NCI-H345 treated with DMSO at 0.1 percent for 48 hours (cell line): ENCODE results near the gene ENDOV.

Experiments used
- DNase-seq: peaks from one replicate; lab custom pipeline; 2025; ENCODE audit not compliant: unreplicated experiment; lab: John Stamatoyannopoulos, UW

The ENDOV gene

DNA sequence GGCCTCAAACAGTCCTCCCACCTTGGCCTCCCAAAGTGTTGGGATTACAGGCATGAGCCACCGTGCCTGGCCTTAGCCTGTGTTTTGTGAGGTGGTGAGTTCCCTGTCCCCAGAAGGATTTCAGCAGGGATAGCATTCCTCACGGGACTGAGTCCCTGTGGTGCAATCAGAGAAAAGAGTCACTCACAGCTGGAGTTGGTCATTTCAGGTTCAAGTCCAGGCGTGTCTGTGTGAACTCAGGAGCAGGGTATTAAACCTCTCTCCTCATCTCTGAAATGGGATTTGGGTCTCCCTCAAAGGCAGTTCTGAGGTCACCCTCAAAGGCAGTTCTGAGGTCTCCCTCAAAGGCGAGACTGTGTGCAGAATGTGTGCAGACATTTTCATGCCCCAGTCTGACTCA lies 32.8 kb downstream of the ENDOV start:
- no peak for DNase-seq

DNA sequence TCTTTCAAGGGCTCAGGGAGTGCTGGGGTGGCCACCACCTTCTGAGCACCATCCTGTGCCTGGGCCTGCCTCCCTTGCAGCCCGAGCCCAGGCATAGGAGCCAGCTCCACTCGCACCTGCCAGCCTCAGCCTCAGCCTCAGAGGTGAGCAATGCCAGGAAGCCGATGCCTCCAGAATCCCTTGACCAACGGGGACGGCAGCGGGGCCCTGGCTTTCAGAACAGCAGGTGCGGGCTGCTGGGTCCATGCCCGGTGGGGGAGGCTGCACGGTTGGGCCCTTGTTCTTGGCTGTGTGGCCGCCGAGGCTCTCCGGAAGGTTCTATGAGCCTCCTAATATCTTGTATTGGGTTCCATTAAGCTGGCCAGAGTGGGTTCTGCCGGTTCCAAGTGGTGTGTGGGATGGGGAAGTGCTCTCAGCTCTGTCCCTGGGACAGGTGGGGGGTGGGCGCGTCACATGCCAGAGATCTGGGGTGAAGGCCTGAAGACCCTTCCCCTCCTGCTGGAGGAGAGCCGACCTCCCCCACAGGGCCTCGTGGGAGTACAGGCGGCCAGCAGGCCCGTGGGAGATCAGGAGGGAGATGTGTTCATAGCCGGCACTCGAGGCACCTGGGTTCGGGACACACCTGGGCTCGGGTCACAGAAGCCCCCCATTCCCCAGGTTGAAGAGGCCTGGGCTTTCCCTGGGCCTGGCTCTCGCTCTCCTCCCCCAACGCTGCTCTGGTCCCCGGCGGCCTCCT lies 34.4 kb downstream of the ENDOV start:
- DNase-seq, result no peak

DNA sequence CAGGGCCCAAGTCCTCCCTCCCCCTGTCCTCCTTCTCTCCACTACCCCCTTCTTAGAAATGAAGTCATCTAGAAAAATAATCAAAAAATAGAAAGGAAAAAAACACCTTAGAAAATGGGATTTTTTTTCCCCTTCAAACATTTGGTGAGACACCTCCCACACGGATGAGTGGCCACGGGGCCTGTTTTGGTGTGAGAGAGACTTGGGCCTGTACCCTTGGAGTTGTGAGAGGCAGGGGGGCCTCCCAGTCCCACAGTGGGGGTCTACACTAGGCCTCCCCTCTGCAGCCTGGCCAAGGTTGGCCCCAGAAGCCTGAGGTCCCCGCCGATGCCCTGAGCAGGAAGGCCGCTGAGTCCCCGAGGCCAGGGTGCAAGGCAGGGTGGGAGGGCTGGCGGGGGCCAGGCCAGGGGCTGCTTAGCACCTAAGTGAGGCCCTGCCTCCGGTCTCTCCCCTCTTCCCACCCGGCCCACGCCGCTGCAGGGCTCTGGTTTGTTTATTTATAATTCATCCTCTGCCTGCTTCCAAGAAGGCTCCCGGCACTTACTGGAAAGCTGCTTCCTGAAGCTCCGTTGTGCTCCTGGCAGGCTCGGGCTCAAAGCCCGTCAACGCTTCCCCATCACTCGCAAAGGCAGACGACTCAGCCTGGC lies 35.1 kb downstream of the ENDOV start:
- DNase-seq, result no peak

DNA sequence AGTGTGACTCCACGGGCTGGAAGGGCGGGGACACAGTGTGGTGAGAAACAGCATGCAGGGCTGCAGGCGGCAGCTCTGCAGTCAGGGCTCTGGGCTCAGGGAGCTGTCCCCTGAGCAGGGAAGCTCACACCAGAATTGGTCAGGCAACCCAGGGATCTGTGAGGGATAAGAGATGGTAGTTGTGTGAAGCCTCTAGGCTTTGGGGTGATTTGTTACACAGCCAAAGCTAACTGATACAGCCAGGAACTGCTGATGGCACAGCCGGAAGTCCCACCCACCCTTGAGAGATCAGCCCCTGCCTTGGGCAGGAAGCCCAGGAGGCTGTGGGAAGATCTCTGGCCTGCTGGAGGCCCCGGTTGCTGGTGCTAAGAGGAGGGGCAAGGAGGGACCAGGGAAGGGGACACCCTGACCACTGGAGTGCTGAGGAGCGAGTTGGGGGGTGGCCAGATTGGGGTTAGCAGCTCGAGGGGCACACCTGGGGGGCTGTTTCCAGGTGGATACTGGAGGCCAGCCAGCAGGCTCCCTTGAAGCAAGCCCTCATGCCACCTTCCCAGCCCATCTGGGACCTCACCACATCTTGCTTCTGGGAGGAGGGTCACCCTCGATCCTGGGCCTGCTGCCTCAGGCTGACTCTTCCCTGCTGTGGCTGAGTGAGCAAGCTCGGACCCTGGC lies 36.3 kb downstream of the ENDOV start:
- no peak for DNase-seq

DNA sequence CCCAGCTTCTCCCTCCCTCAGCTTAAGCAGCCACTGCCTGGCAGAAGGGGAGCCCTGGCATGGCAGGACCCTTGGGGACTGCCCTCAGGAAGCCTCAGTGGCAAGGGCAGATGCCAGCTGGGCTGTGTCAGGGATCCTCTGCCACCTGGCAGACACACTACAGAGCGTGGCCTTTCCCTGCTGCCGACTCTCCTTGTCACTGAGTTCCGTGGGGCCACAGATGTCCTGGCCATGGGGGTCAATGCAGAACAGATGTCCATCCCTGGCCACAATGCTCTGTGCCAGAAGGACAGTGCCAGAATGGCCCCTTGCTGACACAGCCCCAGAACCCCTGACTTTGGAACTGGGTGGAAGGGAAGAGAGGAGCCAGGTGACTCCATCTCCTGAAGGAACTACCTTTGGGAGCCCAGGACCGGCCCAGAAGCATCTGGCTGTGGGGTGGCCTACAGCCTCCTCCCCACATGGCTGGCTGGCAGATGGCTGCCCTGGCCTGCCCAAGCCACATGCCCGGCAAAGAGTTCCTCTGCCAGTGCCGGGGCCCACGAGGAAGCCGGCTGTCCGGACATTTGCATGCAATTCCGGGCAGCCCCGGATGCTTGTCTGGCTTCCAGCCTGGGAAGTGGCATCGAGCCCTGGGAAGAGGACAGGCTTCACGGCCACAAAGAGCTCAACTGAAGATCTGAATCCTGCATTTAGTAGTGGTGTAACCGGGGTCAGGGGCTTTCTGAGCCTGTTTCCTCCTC lies 37.4 kb downstream of the ENDOV start:
- no peak for DNase-seq

DNA sequence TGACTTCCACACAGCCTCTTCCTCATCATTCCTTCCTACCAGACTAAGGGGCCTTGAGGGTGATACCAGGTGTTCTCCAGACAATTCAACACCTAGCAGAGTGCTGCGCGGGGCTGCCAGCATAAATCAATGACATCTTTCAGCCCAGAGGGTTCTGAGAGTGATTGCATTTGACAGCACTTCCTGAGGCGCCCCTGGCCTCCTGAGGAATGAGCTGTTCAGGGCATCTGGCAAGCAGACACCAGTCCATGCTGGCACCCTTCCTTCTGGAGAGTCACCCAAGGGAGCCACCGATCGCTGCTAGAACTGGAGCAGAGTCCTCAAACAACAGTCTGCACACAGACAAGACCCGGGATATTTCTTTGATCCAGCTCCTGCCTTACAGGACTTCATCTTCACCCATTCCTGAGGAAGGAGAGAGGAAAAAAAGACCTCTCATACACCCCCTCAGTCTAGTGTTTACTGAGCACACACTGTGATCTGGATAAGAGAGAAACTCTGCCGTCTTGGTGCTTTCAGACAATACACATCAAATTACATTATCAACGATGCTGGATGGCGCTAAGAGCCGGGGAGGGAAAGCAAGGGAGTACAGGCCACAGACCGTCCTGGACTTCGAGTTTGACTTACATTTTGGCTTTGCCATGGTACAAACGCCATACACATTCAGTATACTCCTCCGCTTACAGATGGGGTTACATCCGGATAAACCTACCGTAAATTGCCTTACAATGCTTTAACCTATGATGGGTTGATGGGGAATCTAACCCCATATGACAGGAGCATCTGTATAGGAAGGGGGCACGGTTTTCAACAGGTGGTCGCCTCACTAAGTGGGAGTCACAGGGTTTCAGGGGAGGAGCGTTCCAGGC lies 38.4 kb downstream of the ENDOV start:
- DNase-seq, result no peak

DNA sequence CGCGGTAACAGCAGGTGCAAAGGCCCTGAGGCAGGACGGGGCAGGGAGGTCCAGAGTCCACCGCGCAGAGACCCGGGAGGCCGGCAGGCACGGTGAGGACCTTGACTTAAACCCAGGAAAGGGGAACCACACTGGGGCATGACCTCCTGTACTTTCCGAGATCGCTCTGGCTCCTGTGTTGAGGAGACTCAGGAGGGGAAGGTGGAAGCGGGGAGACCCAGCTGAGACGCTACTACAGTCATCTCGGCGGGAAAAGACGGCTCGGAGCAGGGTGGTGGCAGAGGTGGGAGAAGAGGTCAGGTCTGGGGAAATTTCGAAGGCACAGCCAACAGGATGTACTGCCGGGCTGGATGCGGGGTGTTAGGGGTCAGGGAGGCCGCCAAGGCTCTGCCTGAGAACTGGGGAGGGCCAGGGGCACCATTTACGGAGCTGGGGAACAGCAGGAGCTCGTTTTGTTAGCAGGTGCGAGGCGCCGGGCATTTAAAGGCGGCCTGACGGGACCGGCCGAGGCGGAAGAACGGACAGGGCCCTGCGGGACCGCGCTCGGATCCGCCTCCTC lies 39.1 kb downstream of the ENDOV start:
- no peak for DNase-seq

DNA sequence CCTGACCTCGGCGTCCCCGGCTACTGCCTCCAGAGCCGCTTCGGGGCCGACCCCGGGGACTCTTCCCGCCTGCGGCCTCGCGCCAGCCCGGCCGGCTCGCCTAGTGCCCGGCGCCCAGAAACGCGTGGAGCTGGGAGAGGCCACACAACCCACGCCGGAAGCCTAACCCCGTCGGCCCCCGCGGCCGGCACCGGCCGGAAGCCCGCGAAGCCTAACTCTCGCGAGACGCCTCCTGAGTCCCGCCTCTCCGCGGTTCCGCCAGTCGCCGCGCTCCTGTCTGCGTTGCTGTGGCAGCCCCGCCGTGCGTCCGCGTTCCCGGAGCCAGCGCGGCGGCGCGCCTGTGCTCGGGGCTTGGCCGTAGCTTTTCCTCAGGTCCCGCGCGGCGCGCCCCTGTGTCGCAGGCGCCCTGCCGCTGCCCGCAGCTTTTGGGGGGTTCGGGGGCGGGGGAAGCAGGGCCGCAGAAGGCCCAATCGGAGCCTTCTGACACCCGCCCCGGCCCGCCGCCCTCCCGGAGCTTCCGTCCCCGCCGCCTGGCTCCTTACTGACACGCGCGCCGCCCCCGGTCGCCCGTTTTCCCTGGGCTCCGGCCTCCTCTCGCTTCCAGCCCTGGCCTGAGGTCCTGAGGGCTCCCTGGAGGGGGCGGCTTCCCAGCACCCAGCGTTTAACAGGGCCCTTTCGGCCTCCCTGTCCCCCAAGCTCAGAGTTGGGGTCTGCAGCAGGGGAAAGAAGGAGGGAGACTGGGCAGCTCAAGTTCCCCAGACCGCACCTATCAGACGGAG lies 39.8 kb downstream of the ENDOV start:
- DNase-seq, result peak; percentile 95

DNA sequence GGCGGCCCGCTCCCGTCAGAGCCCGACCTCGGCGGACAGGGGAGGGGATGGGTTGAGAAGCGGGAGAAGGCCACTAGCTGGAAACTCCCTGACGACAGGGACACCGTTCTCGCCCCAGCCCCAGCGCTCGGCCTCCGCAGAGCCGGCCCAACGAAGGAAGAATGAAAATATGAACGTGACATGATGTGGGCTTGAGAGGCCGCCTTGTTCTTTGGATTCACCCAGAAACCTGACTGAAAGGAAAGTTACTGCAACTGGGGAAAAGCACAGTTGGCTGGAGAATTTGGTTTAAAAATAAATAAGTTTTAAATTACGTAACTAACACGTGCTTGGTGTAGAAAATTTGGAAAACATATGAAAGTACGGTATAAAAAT lies 40.4 kb downstream of the ENDOV start:
- DNase-seq, result no peak

DNA sequence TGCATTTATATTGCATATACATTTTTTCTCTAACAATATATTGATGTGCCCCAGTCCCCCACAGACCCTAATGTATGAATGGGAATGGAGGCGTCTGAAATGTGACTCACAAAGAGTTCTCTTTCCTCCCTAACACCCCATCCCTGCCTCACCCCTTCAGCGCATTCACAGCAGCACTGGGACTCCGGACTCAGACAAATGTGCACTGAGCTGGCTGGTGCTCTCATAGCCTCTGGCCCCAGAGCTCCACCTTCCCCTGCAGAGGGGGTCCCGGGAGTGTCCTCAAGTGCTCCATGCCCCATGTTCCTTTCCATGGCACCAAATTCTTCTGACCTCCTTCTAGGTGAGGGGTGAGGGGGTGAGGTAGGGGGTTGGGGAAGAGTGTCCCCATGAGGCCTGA lies 40.8 kb downstream of the ENDOV start:
- no peak for DNase-seq

DNA sequence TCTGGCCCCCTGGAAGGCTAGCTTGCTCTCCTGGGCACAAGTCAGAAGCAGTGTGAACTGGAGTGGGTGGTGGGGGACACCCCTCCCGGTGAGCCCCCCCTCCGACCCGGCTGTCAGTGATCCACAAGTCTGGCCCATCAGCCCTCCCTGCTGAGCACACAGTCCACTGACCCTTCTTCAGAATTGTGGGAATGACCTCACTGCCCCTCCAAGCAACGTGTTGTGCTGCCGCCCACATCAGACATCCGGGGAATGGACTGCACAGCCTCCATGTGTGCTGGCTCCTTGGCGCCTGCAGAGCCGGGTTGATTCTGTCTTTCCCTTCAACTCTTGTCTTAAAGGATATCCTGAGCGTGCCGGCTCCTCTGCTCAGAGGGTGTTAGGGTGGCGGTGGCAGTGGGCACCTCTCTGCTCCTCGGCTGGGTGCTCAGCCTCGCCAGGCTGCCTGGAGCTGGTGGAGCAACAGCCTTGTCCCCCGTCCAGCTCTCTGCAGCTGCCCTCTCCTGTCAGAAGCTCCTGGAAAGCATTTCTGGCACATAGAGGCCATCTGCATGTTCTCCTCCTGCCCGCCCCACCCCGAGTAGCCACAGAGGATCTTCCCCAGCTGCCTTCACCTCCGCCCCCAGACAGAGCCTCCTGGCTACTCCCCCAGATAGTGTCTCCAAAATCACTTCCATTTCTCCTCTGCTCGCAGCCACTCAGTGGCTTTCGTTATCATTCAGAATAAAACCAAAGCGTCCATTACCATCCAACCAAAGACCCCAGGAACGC lies 41.7 kb downstream of the ENDOV start:
- DNase-seq, result no peak

DNA sequence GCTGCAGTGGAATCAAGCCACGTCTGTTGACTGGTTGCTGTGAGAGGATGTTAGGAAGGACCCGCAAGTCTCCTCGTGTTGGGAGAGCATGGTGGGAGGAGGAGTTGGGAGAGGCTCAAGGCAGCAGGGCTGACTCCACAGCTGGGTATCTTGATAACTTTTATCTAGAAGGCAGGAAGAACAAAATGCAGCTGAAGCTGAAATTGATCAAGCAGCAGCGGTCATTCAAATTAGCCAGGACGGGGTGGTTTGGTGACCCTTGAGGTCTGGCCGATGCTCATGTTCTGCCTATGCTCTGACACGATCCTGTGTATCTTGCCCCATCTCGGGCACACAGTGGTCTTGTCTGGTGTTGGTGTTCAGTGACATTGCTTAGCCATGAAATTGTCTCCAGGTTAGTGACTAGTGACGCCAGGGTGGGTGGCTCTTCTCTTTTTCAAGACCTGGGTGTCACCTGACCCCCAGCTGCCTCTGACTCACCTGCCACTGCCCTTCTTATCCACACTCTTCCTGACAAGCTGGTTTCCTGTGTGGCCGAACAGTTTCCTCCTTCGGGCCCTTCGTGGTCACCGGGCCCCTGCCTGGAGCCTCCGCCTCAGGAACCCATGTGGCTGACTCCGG lies 42.4 kb downstream of the ENDOV start:
- no peak for DNase-seq

DNA sequence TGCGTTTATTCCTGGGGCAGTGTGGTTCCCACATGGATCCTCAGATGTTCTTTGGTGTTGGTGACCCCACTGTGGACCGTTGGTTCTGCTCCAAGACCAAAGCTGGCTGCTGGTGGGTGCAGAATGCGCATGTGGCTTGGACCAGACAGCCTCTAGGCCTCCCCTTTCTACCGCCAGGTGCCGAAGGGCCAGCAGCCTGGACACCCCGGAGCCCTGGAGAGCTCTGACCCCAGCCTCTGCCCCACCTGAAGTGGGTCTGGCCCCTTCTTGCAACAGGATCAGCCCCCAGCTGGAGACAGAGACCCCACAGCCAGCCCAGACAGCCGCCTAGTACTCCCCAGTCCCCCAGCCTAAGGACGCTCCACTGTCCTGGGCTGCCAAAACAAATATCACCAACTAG lies 43.0 kb downstream of the ENDOV start:
- no peak for DNase-seq

DNA sequence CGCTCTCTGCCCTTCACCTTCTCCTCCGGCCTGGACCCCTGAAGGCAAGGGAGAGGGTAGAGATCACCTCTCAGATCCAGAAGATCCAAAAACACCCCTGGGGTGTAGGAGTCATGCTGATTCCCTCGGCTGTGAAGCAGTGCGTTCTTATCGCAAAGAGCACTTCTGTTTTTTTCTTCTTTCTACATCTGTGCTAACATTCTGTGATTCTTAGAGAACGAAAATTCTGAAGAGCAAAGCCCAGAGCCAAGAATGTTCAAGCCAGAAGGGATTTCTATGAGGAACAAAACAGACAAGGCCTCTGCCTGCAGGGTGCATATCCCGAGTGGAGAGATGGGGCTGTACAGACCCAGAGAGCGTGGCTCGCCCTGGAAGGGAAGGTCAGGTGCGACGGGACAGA lies 44.3 kb downstream of the ENDOV start:
- no peak for DNase-seq

DNA sequence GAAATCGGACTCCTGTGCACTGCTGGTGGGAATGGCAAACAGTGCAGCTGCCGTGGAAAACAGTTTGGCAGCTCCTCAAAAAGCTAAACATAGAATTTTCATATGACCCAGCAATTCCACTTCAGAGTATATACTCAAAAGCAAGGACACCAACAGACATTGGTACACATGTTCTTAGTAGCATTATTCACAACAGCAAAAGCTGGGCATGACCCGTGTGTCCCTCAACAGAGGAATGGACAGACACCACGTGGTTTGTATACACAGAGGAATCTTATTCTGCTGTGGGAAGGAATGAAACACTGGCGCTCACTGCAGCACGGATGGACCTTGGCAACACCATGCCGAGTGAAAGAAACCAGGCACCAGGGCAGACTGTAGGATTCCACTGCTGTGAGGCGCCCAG lies 45.5 kb downstream of the ENDOV start:
- no peak for DNase-seq

DNA sequence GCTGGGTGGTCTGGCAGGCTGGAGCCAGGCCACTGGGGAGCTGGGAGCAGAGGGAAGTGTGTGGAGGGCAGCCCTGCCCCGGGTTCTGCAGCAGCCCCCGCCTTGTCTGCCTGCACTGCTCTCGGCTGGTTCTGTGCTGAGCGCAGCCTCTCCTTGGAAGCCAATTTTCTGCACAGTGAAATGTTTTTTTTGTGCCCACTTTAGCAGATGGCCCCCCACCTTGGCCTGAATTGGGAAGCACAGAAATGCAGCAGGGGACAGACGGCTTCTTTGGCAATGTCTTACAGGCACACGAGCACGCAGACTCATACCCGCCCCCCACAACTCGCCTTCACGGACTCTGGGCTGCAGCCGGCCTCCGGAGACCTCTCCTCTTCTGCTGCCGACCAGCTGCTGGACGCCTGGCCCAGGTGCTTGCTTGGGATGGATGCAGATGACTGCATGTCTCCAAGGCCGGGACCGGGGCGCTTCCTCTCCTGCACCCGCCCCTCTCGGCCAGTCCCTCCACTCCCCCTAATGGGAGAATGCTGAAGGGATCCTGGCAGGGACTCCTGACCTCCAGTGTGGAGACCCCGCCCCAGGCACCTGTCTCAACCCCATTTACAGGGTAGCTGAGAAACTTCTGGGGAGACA lies 46.7 kb downstream of the ENDOV start:
- DNase-seq, result no peak

DNA sequence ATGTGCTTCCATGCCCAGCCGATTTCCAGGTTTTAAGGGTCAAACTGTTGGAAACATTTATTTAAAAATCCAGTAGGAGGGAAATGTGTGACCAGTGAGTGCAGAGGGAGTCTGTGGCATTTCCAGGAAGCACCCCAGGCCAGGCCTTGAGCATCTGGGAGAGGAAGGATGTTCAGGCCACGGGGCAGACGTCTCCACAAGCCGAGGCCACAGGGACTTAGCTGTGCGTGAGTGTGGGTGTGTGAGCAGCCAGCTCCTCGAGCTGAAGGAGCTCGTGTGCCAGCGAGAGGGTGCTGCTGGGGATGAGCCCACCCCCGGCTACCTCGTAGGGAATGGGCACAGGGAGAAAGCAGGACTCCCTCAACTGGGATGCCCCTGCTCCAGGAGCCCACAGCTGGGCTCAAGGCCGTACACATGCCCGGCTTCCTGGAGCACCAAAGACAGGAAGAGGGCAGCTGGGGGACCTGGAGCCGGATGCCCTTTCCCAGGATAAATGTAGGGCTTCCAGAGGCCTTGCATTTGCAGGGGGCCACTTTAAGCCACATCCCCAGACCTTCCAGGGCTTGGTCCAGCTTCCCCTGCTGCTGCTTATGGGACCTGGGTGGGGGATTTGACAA lies 48.9 kb downstream of the ENDOV start:
- DNase-seq, result no peak

DNA sequence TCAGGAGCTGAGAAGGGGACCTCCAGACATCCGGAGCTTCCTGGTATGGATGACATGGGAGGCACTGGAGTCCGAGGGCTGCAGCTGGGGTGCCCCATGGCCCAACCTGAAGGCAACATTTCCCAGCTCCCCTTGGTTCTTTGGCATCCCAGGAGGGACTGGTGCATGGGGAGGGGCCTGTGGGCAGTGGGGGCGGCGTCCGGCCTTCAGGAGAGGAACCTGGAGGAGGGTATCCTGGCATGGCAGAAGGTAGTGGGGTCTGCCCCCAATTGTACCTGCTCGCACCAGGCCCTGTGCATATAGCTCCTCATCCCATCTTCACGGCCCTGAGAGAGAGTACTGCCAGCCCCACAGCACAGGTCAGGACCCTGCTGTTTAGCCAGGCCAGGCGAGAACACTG lies 49.5 kb downstream of the ENDOV start:
- DNase-seq, result no peak
